Erythroblast (primary cell): ENCODE results near the gene ATG9A.

Source experiments
- GATA1 ChIP-seq: IDR thresholded peaks from 2 replicates; pipeline ENCODE4 v1.6.1; 2011; ENCODE audit warnings: low read depth, mild to moderate bottlenecking, control low read depth, low read length, moderate library complexity
- POLR2A ChIP-seq: IDR thresholded peaks from 2 replicates; pipeline ENCODE4 v1.6.1; 2011; ENCODE audit warnings: mild to moderate bottlenecking, low read length

- TF ChIP-seq POLR2A = peak; percentile 23
- TF ChIP-seq GATA1 = no peak
These were observed 42.5 kb downstream of the ATG9A start for GRCh38 chr2:219186754-219187456.
